Posterior vena cava (tissue), 2 donors: ENCODE results near the gene CYYR1. TPM values are rescaled to one million over a fixed set of nuclear protein-coding genes. Genes with fewer than 3 reads are reported as not detected.

Experiments used
- DNase-seq: peaks from one replicate; pipeline ENCODE4 v3.0.0-alpha.2; 2020; ENCODE audit warnings: low spot score
- intact Hi-C, 2 donors: fragments of 100-400 bp; cut with DNase I; formaldehyde crosslinking; loops; one replicate each; pipeline versions ENCODE4 v1.14.1 to v1.14.2; 2022 to 2023
- long read RNA-seq, 2 donors: library from polyadenylated mRNA; unstranded; transcript quantifications; one replicate each; pipeline ENCODE4 v2.0.0, GENCODE V29; 2020 to 2021
- total RNA-seq, 2 donors: library from RNA; stranded (reverse); fragmentation: NEBNext Ultra II Directional; extraction: Animal tissue kit (Norgen Biotek cat#: 25700); gene quantifications; one replicate each; pipeline ENCODE4 v1.2.1, GENCODE V29; 2021
- donor health status: DM: yes; HTN: yes; CAD: no.
- donor health status: DM: yes; HTN: yes; CAD: no.

CYYR1 gene
- total RNA-seq = 10 to 100 TPM; 18.1 to 22.8 TPM
- long read RNA-seq, donor 1, transcript CYYR1-201 (4 exons, 3,101 nt) = major isoform, 7 of 14 reads
- long read RNA-seq, donor 1, partial matches to known transcripts = 1 of 14 reads
- long read RNA-seq, donor 1, other reads (novel, unspliced or antisense) = 6 of 14 reads
- long read RNA-seq, donor 2, transcript CYYR1-201 (4 exons, 3,101 nt) = major isoform, 22 of 57 reads
- long read RNA-seq, donor 2, partial matches to known transcripts = 1 of 57 reads
- long read RNA-seq, donor 2, other reads (novel, unspliced or antisense) = 33 of 57 reads

DNA sequence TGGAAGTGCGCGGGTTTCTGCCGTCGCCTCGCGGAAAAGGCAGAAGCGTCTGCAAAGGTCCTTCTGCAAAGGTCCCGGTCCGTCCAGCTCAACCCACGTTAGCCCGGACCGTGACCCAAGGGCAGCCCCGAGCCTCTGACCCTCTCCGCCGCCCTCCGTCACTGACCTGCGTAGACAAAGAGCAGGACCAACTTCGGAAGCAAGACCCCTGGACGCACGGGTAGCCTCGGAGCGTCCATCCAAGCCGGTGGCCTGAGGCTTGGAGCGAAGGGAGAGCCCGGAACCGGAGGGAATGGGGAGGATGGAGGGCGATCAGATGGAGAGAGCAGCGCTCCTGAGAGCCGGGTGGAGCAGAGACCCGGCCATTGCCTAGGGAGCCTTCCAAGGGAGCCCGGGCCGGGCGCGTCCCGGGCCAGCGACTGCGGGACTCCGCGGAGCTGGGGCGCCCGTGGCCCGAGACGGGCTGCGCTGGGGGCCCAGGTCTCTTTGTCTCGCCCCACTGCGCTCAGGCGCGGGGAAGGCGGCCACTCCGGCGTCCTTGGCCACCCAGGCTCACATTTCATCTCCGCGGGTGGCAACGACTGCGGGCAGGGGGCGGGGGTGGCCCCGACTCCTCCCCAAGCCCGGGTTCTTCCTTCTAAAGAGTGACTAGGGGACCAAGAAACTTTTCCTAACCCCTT is at the start of gene CYYR1:
Gene CYYR1 (minus strand): TSS at position 585 of the 680 bp plus-strand sequence. CDS start 346 bp downstream, at position 239.
- intact Hi-C loops = no loop called here
- peak; percentile 80 for DNase-seq

DNA sequence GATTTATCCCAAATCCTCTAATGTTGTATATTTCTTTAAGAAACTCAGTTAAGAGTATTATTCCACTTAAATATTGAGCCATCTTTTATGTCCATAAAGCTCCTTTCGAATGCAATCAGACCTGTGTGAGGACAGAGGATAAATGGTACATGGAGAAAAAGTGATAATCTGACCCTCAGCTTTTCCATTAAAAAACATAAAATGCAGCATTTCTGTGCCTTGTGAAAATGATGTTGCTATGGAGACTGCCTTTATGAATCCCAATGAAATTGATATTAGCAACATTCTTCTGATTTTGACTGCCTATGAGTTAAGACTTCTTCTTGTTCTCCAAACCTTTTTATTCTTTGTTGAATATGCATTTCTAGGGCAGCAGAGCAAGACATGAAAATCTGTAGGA is 44.1 kb upstream of the CYYR1 start:
- no peak for DNase-seq
- intact Hi-C loops = no loop called here

GRCh38 chr21:26614251-26614650 is 41.2 kb upstream of the CYYR1 start:
- intact Hi-C loops = no loop called here
- no peak for DNase-seq

- no peak for DNase-seq
- intact Hi-C loops = no loop called here
Observed at GRCh38 chr21:26599261-26599660, 26.2 kb upstream of the CYYR1 start.

- no peak for DNase-seq
- intact Hi-C loops = no loop called here
Observed at GRCh38 chr21:26597981-26598380, 24.9 kb upstream of the CYYR1 start.

DNA sequence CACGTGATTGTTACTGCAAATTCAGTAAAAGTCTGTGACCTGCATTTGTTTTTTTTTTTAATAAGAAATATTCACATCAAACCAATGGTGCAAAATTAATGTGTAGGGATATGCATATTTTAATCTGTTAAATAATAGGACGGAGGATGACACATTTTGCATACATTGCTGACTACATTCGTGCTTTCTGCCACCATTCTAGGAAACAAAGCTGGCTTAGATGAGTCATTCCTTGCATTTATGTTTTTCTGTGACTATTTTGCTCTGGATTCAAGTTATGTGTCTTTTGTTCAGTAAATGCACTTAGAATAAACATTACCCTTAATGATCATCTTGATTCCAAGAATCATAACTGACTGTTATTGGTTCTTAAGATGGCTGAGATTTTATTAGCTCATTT is 23.9 kb upstream of the CYYR1 start:
- no peak for DNase-seq
- intact Hi-C loops = no loop called here

GRCh38 chr21:26595971-26596370 is 22.9 kb upstream of the CYYR1 start:
- intact Hi-C loops = no loop called here
- DNase-seq = no peak

DNA sequence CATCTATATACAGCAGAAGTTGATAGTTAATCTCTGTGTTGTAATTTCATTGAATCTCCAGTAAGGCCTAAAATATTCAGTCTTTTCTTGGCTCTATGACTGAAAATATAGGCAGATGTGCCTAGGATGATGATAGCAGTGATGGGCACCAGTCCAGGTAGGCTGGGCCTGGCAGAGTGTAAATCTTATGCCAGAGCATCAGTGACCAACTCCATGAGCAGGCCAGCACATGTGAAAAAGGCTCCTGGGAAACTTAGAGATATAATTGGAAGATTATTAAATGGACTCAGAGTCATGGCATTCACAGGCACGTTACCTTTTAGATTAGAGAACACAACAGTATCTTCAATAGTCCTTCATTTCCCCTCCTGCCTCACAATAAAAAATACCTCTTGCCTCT is 20.7 kb upstream of the CYYR1 start:
- intact Hi-C loops = no loop called here
- no peak for DNase-seq

GRCh38 chr21:26591543-26591942 is 18.5 kb upstream of the CYYR1 start:
- intact Hi-C loops = no loop called here
- DNase-seq = no peak

DNA sequence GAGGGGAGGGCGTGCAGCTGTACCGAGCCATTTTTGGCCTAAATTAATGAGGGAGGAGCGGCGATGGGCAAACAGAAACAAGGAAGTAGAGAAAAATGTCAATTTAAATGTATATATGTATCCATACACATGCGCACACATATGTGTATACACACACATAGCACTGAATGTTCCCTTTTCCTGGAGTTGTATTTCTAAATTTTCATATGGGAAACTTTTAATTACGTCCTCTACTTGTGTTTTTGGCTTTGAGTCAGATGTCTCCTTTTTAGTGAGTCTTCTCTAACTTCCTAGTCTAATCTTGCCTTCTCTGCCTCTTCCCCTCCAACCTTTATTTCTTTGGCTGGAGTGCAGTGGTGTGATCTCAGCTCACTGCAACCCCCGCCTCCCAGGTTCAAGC is 15.4 kb upstream of the CYYR1 start:
- intact Hi-C loops = no loop called here
- no peak for DNase-seq

- intact Hi-C loops = no loop called here
- DNase-seq = no peak
Observed at GRCh38 chr21:26587736-26588201, 14.7 kb upstream of the CYYR1 start.

DNA sequence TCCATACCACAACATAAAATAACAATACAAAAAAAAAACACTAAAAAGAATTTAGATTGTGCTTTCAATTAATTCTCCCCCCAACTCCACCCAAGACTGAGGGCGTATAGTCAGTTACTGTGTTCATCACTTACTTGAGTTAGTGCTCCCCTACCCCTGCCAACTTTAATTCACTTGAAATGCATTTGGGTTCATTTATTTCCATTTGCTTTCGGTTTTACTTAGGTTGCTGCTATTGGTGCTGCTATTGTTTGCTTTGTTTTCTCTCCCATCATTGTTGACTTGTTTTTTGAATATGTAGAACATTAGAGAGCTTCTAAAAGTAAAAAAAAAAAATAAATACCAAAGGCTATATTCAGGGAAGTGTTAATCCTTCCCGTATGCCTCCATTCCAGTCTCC is 10.7 kb upstream of the CYYR1 start:
- intact Hi-C loops = no loop called here
- no peak for DNase-seq

GRCh38 chr21:26581818-26582217 is 8.7 kb upstream of the CYYR1 start:
- intact Hi-C loops = no loop called here
- DNase-seq = no peak

DNA sequence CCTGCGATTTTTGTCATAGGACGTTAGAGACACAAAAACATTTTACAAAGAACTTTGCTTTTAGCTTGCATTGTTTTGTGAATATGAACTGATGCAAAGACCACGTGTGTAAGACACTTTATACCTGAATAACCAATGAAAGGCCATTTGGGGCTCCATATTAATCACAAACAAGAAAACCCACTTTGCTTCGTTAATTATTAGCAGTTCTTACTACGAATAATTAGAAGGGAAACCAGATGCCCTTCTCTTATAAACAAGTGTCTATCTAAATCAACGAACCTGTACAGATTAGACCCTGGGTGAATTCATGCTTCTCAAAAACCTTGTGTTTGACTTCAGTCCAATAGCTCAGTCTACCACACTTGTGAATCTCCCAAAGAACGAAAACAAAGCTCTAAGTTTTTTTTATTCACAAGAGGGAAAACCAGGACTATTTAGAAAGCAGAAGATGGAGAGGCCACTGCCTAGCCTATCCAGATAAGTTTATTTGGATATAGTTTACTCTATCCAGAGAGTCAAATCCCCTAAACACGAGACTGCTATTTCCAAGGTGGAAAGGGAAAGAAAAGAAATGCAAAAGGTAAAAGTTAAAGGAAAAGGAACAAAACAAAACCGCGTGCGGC is 897 bp downstream of the CYYR1 start:
- no peak for DNase-seq
- intact Hi-C loops = no loop called here

- intact Hi-C loops = no loop called here
- no peak for DNase-seq
Observed at GRCh38 chr21:26570203-26570602, 2.9 kb downstream of the CYYR1 start.

DNA sequence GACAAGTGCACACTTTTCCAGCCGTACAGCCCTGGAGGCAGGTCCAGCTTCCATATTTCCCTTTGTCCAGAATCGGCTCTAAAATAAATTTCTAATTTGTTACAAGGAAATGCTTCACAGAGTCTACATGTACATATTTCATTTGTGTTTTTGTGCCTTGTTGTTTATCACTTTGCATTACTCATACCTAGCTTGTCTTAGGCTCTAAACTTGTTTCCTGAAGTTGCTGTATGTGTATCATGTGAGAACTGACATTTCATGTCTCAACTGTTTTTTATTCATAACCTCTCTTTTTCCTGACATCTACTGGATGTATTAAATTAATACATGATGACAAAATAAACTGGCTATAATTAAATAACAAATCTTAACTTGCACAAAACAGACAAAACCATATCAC is 7.5 kb downstream of the CYYR1 start:
- DNase-seq = no peak
- intact Hi-C loops = no loop called here

GRCh38 chr21:26565111-26565510 is 8.0 kb downstream of the CYYR1 start:
- no peak for DNase-seq
- intact Hi-C loops = no loop called here

GRCh38 chr21:26563856-26564503 is 9.1 kb downstream of the CYYR1 start:
- intact Hi-C loops = no loop called here
- no peak for DNase-seq

- DNase-seq = no peak
- intact Hi-C loops = no loop called here
Observed at GRCh38 chr21:26560612-26561011, 12.5 kb downstream of the CYYR1 start.

GRCh38 chr21:26559099-26559498 is 14.0 kb downstream of the CYYR1 start:
- intact Hi-C loops = no loop called here

More at GRCh38 chr21:26559099-26559498, 14.0 kb downstream of the CYYR1 start:
- no peak for DNase-seq
